ENCODE results near the gene CAMTA1. TPM values are rescaled to one million over a fixed set of nuclear protein-coding genes. Genes with fewer than 3 reads are reported as not detected.

Gene CAMTA1
- total and polyA plus RNA-seq, 12 donors = 123 to 265 (median 142) TPM

DNA sequence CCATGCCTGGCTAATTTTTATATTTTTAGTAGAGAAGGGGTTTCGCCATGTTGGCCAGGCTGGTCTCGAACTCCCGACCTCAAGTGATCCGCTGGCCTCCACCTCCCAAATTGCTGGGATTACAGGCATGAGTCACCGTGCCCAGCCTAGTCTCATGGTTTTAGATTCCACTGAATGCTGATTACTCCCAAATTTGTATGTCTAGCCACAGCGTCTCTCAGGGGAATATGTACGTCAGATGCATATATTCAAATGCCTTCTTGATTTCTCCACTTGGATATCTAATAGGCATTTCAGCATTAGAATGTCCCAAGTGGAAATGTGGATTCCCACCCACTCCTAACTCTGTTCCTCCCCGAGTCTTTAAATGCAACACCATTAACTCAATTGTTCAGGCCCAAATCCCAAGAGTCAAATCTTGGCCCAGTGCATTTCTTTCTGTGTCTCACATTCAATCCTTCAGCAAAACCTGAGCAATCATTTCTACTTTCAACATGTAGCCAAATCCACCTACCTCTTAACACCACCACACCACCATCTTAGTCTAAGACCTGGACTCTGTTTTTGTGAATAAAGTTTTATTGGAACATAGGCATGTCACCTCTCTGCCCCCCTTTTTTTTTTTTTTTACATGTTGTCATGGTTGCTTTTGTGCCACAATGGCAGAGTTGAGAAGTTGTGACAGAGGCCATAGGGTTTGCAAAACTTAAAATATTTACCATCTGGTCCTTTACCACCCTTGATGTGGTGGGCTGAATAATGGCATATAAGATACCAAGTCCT, 9.8 kb upstream of the CAMTA1 start:
- intact Hi-C loops (cut with DNase I) = no loop called here
- Histone ChIP-seq H3K27me3 (peaks cover 0 to 5% (median 0%) of the 10 kb centered on the region in 7 donors), H3K4me1 (peaks cover 0 to 6% (median 0%) of the 10 kb centered on the region in 9 donors), H3K9me3 (peaks cover 0 to 8% (median 0%) of the 10 kb centered on the region in 11 donors), H3K27ac (no peak overlapping the region), H3K36me3 (no peaks in the 10 kb centered on the region), H3K4me3 (no peak overlapping the region)
- no peak for ATAC-seq
- no peak for TF ChIP-seq CTCF (IDR thresholded peaks at IDR 0.05)
- no peak for DNase-seq
- 90 to 91% methylated on average over 8 of the region's 8 CpGs for WGBS, 2 donors

DNA sequence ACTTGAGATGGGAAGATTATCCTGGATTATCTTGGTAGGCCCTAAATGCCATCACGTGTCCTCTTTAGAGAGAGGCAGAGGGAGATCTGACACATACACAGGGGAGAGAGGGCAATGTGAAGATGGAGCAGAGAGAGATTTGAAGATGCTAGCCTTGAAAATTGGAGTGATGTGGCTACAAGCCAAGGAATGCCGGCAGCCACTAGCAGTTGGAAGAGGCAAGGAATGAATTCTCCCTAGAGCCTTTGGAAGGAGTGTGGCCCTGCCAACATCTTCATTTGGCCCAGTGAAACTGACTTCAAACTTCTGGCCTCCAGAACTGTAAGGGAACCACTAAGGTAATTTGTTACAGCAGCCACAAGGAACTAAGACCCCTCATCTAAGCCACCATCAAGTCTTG, 8.9 kb upstream of the CAMTA1 start:
- intact Hi-C loops (cut with DNase I) = no loop called here
- DNase-seq = no peak
- no peak for TF ChIP-seq CTCF (IDR thresholded peaks at IDR 0.05)

GRCh38 chr1:6776895-6777294, 8.4 kb upstream of the CAMTA1 start:
- Histone ChIP-seq H3K9me3 (peaks cover 0 to 8% (median 0%) of the 10 kb centered on the region in 11 donors), H3K27ac (no peak overlapping the region), H3K4me3 (no peak overlapping the region), H3K27me3 (no peaks in the 10 kb centered on the region), H3K36me3 (no peaks in the 10 kb centered on the region), H3K4me1 (no peaks in the 10 kb centered on the region)
- DNase-seq (no peak), ATAC-seq (no peak)
- 72 to 74% methylated on average over 7 of the region's 7 CpGs for WGBS, 2 donors
- intact Hi-C loops (cut with DNase I) = no loop called here
- TF ChIP-seq CTCF (IDR thresholded peaks at IDR 0.05) = no peak

More for the DNA sequence above, 8.9 kb upstream of the CAMTA1 start:
- H3K4me3 ChIP-seq = no peak overlapping the region
- H3K27me3 ChIP-seq = no peaks in the 10 kb centered on the region
- no peaks in the 10 kb centered on the region for H3K4me1 ChIP-seq
- no peak for ATAC-seq
- no peaks in the 10 kb centered on the region for H3K36me3 ChIP-seq
- 90 to 94% methylated on average over 2 of the region's 2 CpGs for WGBS, 2 donors
- H3K27ac ChIP-seq = no peak overlapping the region
- H3K9me3 ChIP-seq = peaks cover 0 to 8% (median 0%) of the 10 kb centered on the region in 11 donors

- Histone ChIP-seq H3K4me1 (peaks cover 0 to under 1% (median 0%) of the 10 kb centered on the region in 9 donors), H3K27ac (no peak overlapping the region), H3K9me3 (peaks cover 0 to 8% (median 0%) of the 10 kb centered on the region in 11 donors), H3K4me3 (no peak overlapping the region), H3K27me3 (no peaks in the 10 kb centered on the region), H3K36me3 (no peaks in the 10 kb centered on the region)
- no peak for TF ChIP-seq CTCF (IDR thresholded peaks at IDR 0.05)
- 86 to 89% methylated on average over 7 of the region's 7 CpGs for WGBS, 2 donors
- ATAC-seq (no peak), DNase-seq (no peak)
- intact Hi-C loops (cut with DNase I) = no loop called here
These were observed 7.4 kb upstream of the CAMTA1 start for GRCh38 chr1:6777813-6778212.
